WTC11 (cell line): ENCODE measurements around the gene PIEZO1. TPM values are rescaled to one million over a fixed set of nuclear protein-coding genes. Genes with fewer than 3 reads are reported as not detected.

ENCODE experiments used
- ATAC-seq: fragments of 200-7000 bp; cut with Tn5 transposase; 2 replicates; pipeline ENCODE4 v1.10.0; 2021; ENCODE audit warnings: mild to moderate bottlenecking, moderate library complexity
- CTCF ChIA-PET: fragments of 300-600 bp; sonication (Branson Sonifier 250); formaldehyde crosslinking; loops from one replicate; lab custom pipeline; 2021; ENCODE audit warnings: antibody characterized with exemption; lab: Charles Lee
- POLR2A ChIA-PET: fragments of 350-600 bp; sonication (Branson Sonifier 250); formaldehyde crosslinking; loops from one replicate; lab custom pipeline; 2021; ENCODE audit warnings: antibody characterized with exemption; lab: Charles Lee
- DNase-seq: peaks from one replicate; pipeline ENCODE4 v3.0.0; 2021; ENCODE audit warnings: low spot score
- H3K27ac Mint-ChIP-seq: 2 replicates; pipeline ENCODE4 v1.8.0; 2021; ENCODE audit warnings: mixed read lengths
- H3K27me3 Mint-ChIP-seq: 2 replicates; pipeline ENCODE4 v1.8.0; 2021; ENCODE audit warnings: low read depth, mild to moderate bottlenecking, moderate library complexity, mixed read lengths
- H3K36me3 Mint-ChIP-seq: 2 replicates; pipeline ENCODE4 v1.8.0; 2021; ENCODE audit warnings: mixed read lengths
- H3K4me1 Mint-ChIP-seq: 2 replicates; pipeline ENCODE4 v1.8.0; 2022; ENCODE audit warnings: mixed read lengths
- H3K4me3 Mint-ChIP-seq: 2 replicates; pipeline ENCODE4 v1.8.0; 2021; ENCODE audit warnings: mild to moderate bottlenecking, moderate library complexity, mixed read lengths
- H3K9me3 Mint-ChIP-seq: 2 replicates; pipeline ENCODE4 v1.8.0; 2021; ENCODE audit warnings: mixed read lengths
- ATF2 ChIP-seq: sonication (generic); formaldehyde crosslinking; IDR thresholded peaks from 2 replicates; pipeline ENCODE4 v1.8.1; 2022; ENCODE audit warnings: low read depth, missing genetic modification reagents, borderline replicate concordance
- ATF6 ChIP-seq: sonication (generic); formaldehyde crosslinking; IDR thresholded peaks from 2 replicates; pipeline ENCODE4 v1.8.1; 2023; ENCODE audit warnings: mild to moderate bottlenecking, missing genetic modification reagents
- E2F5 ChIP-seq: sonication (generic); formaldehyde crosslinking; IDR thresholded peaks from 2 replicates; pipeline ENCODE4 v1.8.1; 2022; ENCODE audit warnings: mild to moderate bottlenecking, moderate library complexity, missing genetic modification reagents
- EMX1 ChIP-seq: fragments of 250-450 bp; sonication (Bioruptor Pico); IDR thresholded peaks from 2 replicates; pipeline ENCODE4 v1.8.0; 2021; ENCODE audit warnings: mild to moderate bottlenecking
- HMGXB4 ChIP-seq: sonication (generic); formaldehyde crosslinking; IDR thresholded peaks from 2 replicates; pipeline ENCODE4 v1.8.1; 2023; ENCODE audit warnings: mild to moderate bottlenecking, moderate library complexity, missing genetic modification reagents
- JUN ChIP-seq: sonication (generic); formaldehyde crosslinking; IDR thresholded peaks from 2 replicates; pipeline ENCODE4 v1.8.0; 2023; ENCODE audit warnings: mild to moderate bottlenecking, missing genetic modification reagents
- NR2C2 ChIP-seq: sonication (generic); formaldehyde crosslinking; IDR thresholded peaks from 2 replicates; pipeline ENCODE4 v1.8.0; 2022; ENCODE audit warnings: mild to moderate bottlenecking, missing genetic modification reagents
- PRRX2 ChIP-seq: fragments of 250-450 bp; sonication (Bioruptor Pico); IDR thresholded peaks from 2 replicates; pipeline ENCODE4 v1.8.0; 2021; ENCODE audit warnings: mild to moderate bottlenecking
- RELA ChIP-seq: sonication (generic); formaldehyde crosslinking; IDR thresholded peaks from 2 replicates; pipeline ENCODE4 v1.8.1; 2022; ENCODE audit warnings: missing genetic modification reagents, mild to moderate bottlenecking, borderline replicate concordance
- SMAD4 ChIP-seq: sonication (generic); formaldehyde crosslinking; IDR thresholded peaks from 2 replicates; pipeline ENCODE4 v1.8.0; 2022; ENCODE audit warnings: mild to moderate bottlenecking, missing genetic modification reagents
- SOX15 ChIP-seq: fragments of 250-450 bp; sonication (Bioruptor Pico); IDR thresholded peaks from 2 replicates; pipeline ENCODE4 v1.9.0; 2021; ENCODE audit warnings: mild to moderate bottlenecking
- SP1 ChIP-seq: sonication (generic); formaldehyde crosslinking; conservative IDR thresholded peaks from 2 replicates; pipeline ENCODE4 v1.8.1; 2022; ENCODE audit warnings: missing genetic modification reagents
- STAT6 ChIP-seq: sonication (generic); formaldehyde crosslinking; conservative IDR thresholded peaks from 2 replicates; pipeline ENCODE4 v1.8.1; 2023; ENCODE audit warnings: mild to moderate bottlenecking, low read depth, missing genetic modification reagents, moderate library complexity
- USF2 ChIP-seq: sonication (generic); formaldehyde crosslinking; IDR thresholded peaks from 2 replicates; pipeline ENCODE4 v1.8.1; 2023; ENCODE audit warnings: mild to moderate bottlenecking, missing genetic modification reagents, moderate library complexity
- ZBTB21 ChIP-seq: sonication (generic); formaldehyde crosslinking; IDR thresholded peaks from 2 replicates; pipeline ENCODE4 v1.8.1; 2023; ENCODE audit warnings: mild to moderate bottlenecking, missing genetic modification reagents, borderline replicate concordance
- ZNF263 ChIP-seq: sonication (generic); formaldehyde crosslinking; IDR thresholded peaks from 2 replicates; pipeline ENCODE4 v1.8.1; 2022; ENCODE audit warnings: low read depth, mild to moderate bottlenecking, moderate library complexity, missing genetic modification reagents
- ZNF317 ChIP-seq: sonication (generic); formaldehyde crosslinking; IDR thresholded peaks from 2 replicates; pipeline ENCODE4 v1.8.1; 2023; ENCODE audit warnings: low read depth, mild to moderate bottlenecking, moderate library complexity, missing genetic modification reagents, borderline replicate concordance
- ZNF396 ChIP-seq: fragments of 250-450 bp; sonication (Bioruptor Pico); IDR thresholded peaks from 2 replicates; pipeline ENCODE4 v1.8.0; 2021; ENCODE audit warnings: mild to moderate bottlenecking, moderate library complexity, borderline replicate concordance
- ZNF423 ChIP-seq: fragments of 250-450 bp; sonication (Bioruptor Pico); IDR thresholded peaks from 2 replicates; pipeline ENCODE4 v2.1.2; 2022; ENCODE audit warnings: mild to moderate bottlenecking, moderate library complexity
- ZSCAN18 ChIP-seq: fragments of 250-450 bp; sonication (Bioruptor Pico); IDR thresholded peaks from 2 replicates; pipeline ENCODE4 v2.1.2; 2022; ENCODE audit warnings: mild to moderate bottlenecking, moderate library complexity
- total RNA-seq: library from RNA; stranded (reverse); gene quantifications from 3 replicates; pipeline ENCODE4 v1.2.3, GENCODE V29; 2021

PIEZO1 gene
- total RNA-seq, 1 experiment from 2014 or later: 71.3 TPM

GRCh38 chr16:88721815-88722755 lies 62.9 kb downstream of the PIEZO1 start:
- TF ChIP-seq ZNF263: no peak
- no peak for TF ChIP-seq NR2C2 (CRISPR knock-in tag)
- TF ChIP-seq HMGXB4: no peak
- no peak for TF ChIP-seq EMX1 (CRISPR knock-in tag)
- no peak for TF ChIP-seq ZBTB21 (CRISPR knock-in tag)
- no peak for TF ChIP-seq SMAD4 (CRISPR knock-in tag)
- TF ChIP-seq ATF2 (CRISPR knock-in tag): no peak
- no peak for TF ChIP-seq PRRX2 (CRISPR knock-in tag)
- TF ChIP-seq USF2 (CRISPR knock-in tag): no peak
- no peak for TF ChIP-seq SP1 (CRISPR knock-in tag)
- no peak for TF ChIP-seq ZNF317
- no peak for TF ChIP-seq SOX15
- no peak for TF ChIP-seq E2F5
- no peak for TF ChIP-seq JUN (CRISPR knock-in tag)
- no peak for TF ChIP-seq ZNF423 (CRISPR knock-in tag)
- TF ChIP-seq ZSCAN18 (CRISPR knock-in tag): no peak
- no peak for TF ChIP-seq RELA (CRISPR knock-in tag)
- TF ChIP-seq ZNF396 (CRISPR knock-in tag): no peak
- no peak for TF ChIP-seq STAT6
- TF ChIP-seq ATF6 (CRISPR knock-in tag): no peak

More at GRCh38 chr16:88721815-88722755, 62.9 kb downstream of the PIEZO1 start:
- Mint-ChIP-seq H3K27me3 (no peaks in the 10 kb centered on the region), H3K27ac (no peak overlapping the region), H3K9me3 (no peaks in the 10 kb centered on the region), H3K36me3 (peaks cover 9% of the 10 kb centered on the region), H3K4me1 (no peaks in the 10 kb centered on the region), H3K4me3 (no peak overlapping the region)
- ChIA-PET POLR2A (no interaction called here), CTCF (interaction anchor here (0.6 to 5.1 kb wide), 6 partner anchors 15 to 163 kb away, joined by 3 to 41 read pairs (median 4); partner anchors contain the start of gene MVD)
- no peak for ATAC-seq
- DNase-seq: no peak
